Cardiac muscle cell (in vitro differentiated cells and primary cell): Measurements from ENCODE around the gene HINFP. TPM values are rescaled to one million over a fixed set of nuclear protein-coding genes. Genes with fewer than 3 reads are reported as not detected.
"Not testable (repeated sequence)": the region's sequence is repeated elsewhere in the genome, so short reads cannot be mapped to it uniquely, and the experiment has no call there.

ENCODE experiments used
- DNase-seq, 2 donors: peaks; one replicate each; pipeline versions ENCODE4 v3.0.0 to v3.0.0-alpha.2; 2010 to 2017; ENCODE audit warnings: low read depth in 1 of 2, low spot score in 1 of 2
- H3K27ac ChIP-seq: fragments of 200-600 bp; sonication (generic); 2 replicates; pipeline ENCODE4 v1.5.1; 2016
- H3K27me3 ChIP-seq: fragments of 200-600 bp; sonication (generic); 2 replicates; pipeline ENCODE4 v1.6.0; 2016; ENCODE audit warnings: control low read depth
- H3K36me3 ChIP-seq: fragments of 200-600 bp; sonication (generic); 2 replicates; pipeline ENCODE4 v1.5.1; 2016; ENCODE audit warnings: control low read depth
- H3K4me1 ChIP-seq: fragments of 200-600 bp; sonication (generic); 2 replicates; pipeline ENCODE4 v1.8.1; 2017; ENCODE audit warnings: low read depth, mild to moderate bottlenecking, mixed run types
- H3K4me3 ChIP-seq: fragments of 200-600 bp; sonication (generic); 2 replicates; pipeline ENCODE4 v1.5.1; 2016; ENCODE audit warnings: mild to moderate bottlenecking
- H3K9me3 ChIP-seq: fragments of 200-600 bp; sonication (generic); 2 replicates; pipeline ENCODE4 v1.5.1; 2017; ENCODE audit warnings: low read depth, mild to moderate bottlenecking, control low read depth
- CTCF ChIP-seq: IDR thresholded peaks from 2 replicates; pipeline ENCODE4 v1.5.1; 2012; ENCODE audit warnings: low read depth, mild to moderate bottlenecking, low read length
- polyA plus RNA-seq: library from polyadenylated mRNA; unstranded; fragments of >200 nt; fragmentation: Nextera tagmentation; extraction: Ambion mirVana; gene quantifications from 2 replicates; pipeline ENCODE4 v1.2.1, GENCODE V29; 2016
- total RNA-seq: library from RNA; depleted of rRNA; stranded (reverse); fragments of >200 nt; gene quantifications from 2 replicates; pipeline ENCODE4 v1.2.3, GENCODE V29; 2016

Gene HINFP
- total and polyA plus RNA-seq, 2 experiments from 2014 or later = 28.2 to 33.2 TPM

- H3K36me3 ChIP-seq = peaks cover 3% of the 10 kb centered on the region
- no peak for DNase-seq
- H3K4me1 ChIP-seq = no peaks in the 10 kb centered on the region
- H3K27me3 ChIP-seq = no peaks in the 10 kb centered on the region
- H3K9me3 ChIP-seq = no peaks in the 10 kb centered on the region
- TF ChIP-seq CTCF = no peak
- no peak overlapping the region for H3K27ac ChIP-seq
- H3K4me3 ChIP-seq = no peak overlapping the region
These were observed 58.0 kb downstream of the HINFP start for GRCh38 chr11:119179342-119179741.

GRCh38 chr11:119179983-119180382, 58.6 kb downstream of the HINFP start:
- no peaks in the 10 kb centered on the region for H3K27me3 ChIP-seq
- H3K9me3 ChIP-seq = no peaks in the 10 kb centered on the region
- H3K4me3 ChIP-seq = no peak overlapping the region
- no peaks in the 10 kb centered on the region for H3K4me1 ChIP-seq
- peaks cover 3% of the 10 kb centered on the region for H3K36me3 ChIP-seq
- no peak for TF ChIP-seq CTCF
- H3K27ac ChIP-seq = no peak overlapping the region
- no peak for DNase-seq

- Histone ChIP-seq H3K4me1 (no peaks in the 10 kb centered on the region), H3K4me3 (no peak overlapping the region), H3K9me3 (no peaks in the 10 kb centered on the region), H3K36me3 (peaks cover 3% of the 10 kb centered on the region), H3K27ac (no peak overlapping the region), H3K27me3 (no peaks in the 10 kb centered on the region)
- TF ChIP-seq CTCF = no peak
- no peak for DNase-seq
These were observed 59.6 kb downstream of the HINFP start for GRCh38 chr11:119180729-119181676.

GRCh38 chr11:119181677-119182412, 60.5 kb downstream of the HINFP start:
- Histone ChIP-seq H3K27ac (no peak overlapping the region), H3K36me3 (peaks cover 3% of the 10 kb centered on the region), H3K9me3 (no peaks in the 10 kb centered on the region), H3K27me3 (no peaks in the 10 kb centered on the region), H3K4me3 (no peak overlapping the region), H3K4me1 (no peaks in the 10 kb centered on the region)
- DNase-seq = no peak
- no peak for TF ChIP-seq CTCF

GRCh38 chr11:119184399-119184798, 63.0 kb downstream of the HINFP start:
- not testable (repeated sequence) for H3K4me3 ChIP-seq, H3K4me1 ChIP-seq, DNase-seq, H3K9me3 ChIP-seq, H3K36me3 ChIP-seq, H3K27me3 ChIP-seq, H3K27ac ChIP-seq

Other genes with a start within 250 kb of the HINFP start
- not detected in 2 replicates for gene CXCR5, start 237.7 kb upstream of the HINFP start, total RNA-seq
- not detected in 2 replicates for gene CXCR5, start 237.7 kb upstream of the HINFP start, polyA plus RNA-seq
- 15.9 and 22.9 TPM in 2 replicates for gene BCL9L, start 195.7 kb upstream of the HINFP start, total RNA-seq
- gene BCL9L, start 195.7 kb upstream of the HINFP start, polyA plus RNA-seq = 10.0 and 11.2 TPM in 2 replicates
- 0.89 TPM in 1 of 2 replicates, not detected in the other for gene UPK2, start 165.3 kb upstream of the HINFP start, total RNA-seq
- 1.4 and 3.3 TPM in 2 replicates for gene UPK2, start 165.3 kb upstream of the HINFP start, polyA plus RNA-seq
- gene FOXR1, start 149.8 kb upstream of the HINFP start, total RNA-seq = 0.42 TPM in 1 of 2 replicates, not detected in the other
- gene FOXR1, start 149.8 kb upstream of the HINFP start, polyA plus RNA-seq = not detected in 2 replicates
- gene CENATAC, start 123.4 kb upstream of the HINFP start, total RNA-seq = 26.6 and 78.2 TPM in 2 replicates
- 25.2 and 27.0 TPM in 2 replicates for gene CENATAC, start 123.4 kb upstream of the HINFP start, polyA plus RNA-seq
- 837 and 1,038 TPM in 2 replicates for gene RPS25, start 103.2 kb upstream of the HINFP start, total RNA-seq
- gene RPS25, start 103.2 kb upstream of the HINFP start, polyA plus RNA-seq = 1,114 and 1,223 TPM in 2 replicates
- gene TRAPPC4, start 102.8 kb upstream of the HINFP start, total RNA-seq = 56.1 and 64.8 TPM in 2 replicates
- gene TRAPPC4, start 102.8 kb upstream of the HINFP start, polyA plus RNA-seq = 130 and 166 TPM in 2 replicates
- 38.7 and 41.4 TPM in 2 replicates for gene SLC37A4, start 90.7 kb upstream of the HINFP start, total RNA-seq
- gene SLC37A4, start 90.7 kb upstream of the HINFP start, polyA plus RNA-seq = 36.7 and 41.3 TPM in 2 replicates
- 103 and 187 TPM in 2 replicates for gene HYOU1, start 64.4 kb upstream of the HINFP start, total RNA-seq
- 65.5 and 125 TPM in 2 replicates for gene HYOU1, start 64.4 kb upstream of the HINFP start, polyA plus RNA-seq
- 22.1 and 34.1 TPM in 2 replicates for gene VPS11, start 53.8 kb upstream of the HINFP start, total RNA-seq
- gene VPS11, start 53.8 kb upstream of the HINFP start, polyA plus RNA-seq = 22.3 and 23.7 TPM in 2 replicates
- gene HMBS, start 36.7 kb upstream of the HINFP start, total RNA-seq = 9.6 and 17.2 TPM in 2 replicates
- 55.2 and 92.9 TPM in 2 replicates for gene HMBS, start 36.7 kb upstream of the HINFP start, polyA plus RNA-seq
- 31.4 and 36.0 TPM in 2 replicates for gene DPAGT1, start 19.7 kb upstream of the HINFP start, total RNA-seq
- 57.9 and 77.3 TPM in 2 replicates for gene DPAGT1, start 19.7 kb upstream of the HINFP start, polyA plus RNA-seq
- gene C2CD2L, start 14.2 kb upstream of the HINFP start, total RNA-seq = 16.4 and 20.8 TPM in 2 replicates
- 11.1 and 14.8 TPM in 2 replicates for gene C2CD2L, start 14.2 kb upstream of the HINFP start, polyA plus RNA-seq
- gene ABCG4, start 27.5 kb downstream of the HINFP start, total RNA-seq = 1.9 and 3.2 TPM in 2 replicates
- gene ABCG4, start 27.5 kb downstream of the HINFP start, polyA plus RNA-seq = 2.4 and 5.6 TPM in 2 replicates
- gene NLRX1, start 47.1 kb downstream of the HINFP start, total RNA-seq = 24.7 and 36.8 TPM in 2 replicates
- gene NLRX1, start 47.1 kb downstream of the HINFP start, polyA plus RNA-seq = 16.1 and 25.5 TPM in 2 replicates
- gene NHERF4, start 63.9 kb downstream of the HINFP start, total RNA-seq = 0.18 and 0.69 TPM in 2 replicates
- gene NHERF4, start 63.9 kb downstream of the HINFP start, polyA plus RNA-seq = 0.17 and 0.29 TPM in 2 replicates
- gene CBL, start 84.8 kb downstream of the HINFP start, total RNA-seq = 10.3 and 18.3 TPM in 2 replicates
- 6.5 and 8.9 TPM in 2 replicates for gene CBL, start 84.8 kb downstream of the HINFP start, polyA plus RNA-seq
- gene MCAM, start 195.6 kb downstream of the HINFP start, total RNA-seq = 32.5 and 49.3 TPM in 2 replicates
- 13.8 and 14.8 TPM in 2 replicates for gene MCAM, start 195.6 kb downstream of the HINFP start, polyA plus RNA-seq
- gene RNF26, start 212.9 kb downstream of the HINFP start, total RNA-seq = 7.3 and 18.6 TPM in 2 replicates
- gene RNF26, start 212.9 kb downstream of the HINFP start, polyA plus RNA-seq = 45.6 and 99.8 TPM in 2 replicates
- gene C1QTNF5, start 219.3 kb downstream of the HINFP start, total RNA-seq = 3.4 and 8.0 TPM in 2 replicates
- gene C1QTNF5, start 219.3 kb downstream of the HINFP start, polyA plus RNA-seq = 5.8 and 10.4 TPM in 2 replicates
- not detected in 2 replicates for gene MFRP, start 225.1 kb downstream of the HINFP start, total RNA-seq
- gene MFRP, start 225.1 kb downstream of the HINFP start, polyA plus RNA-seq = not detected in 2 replicates